MCF 10A (cell line): ENCODE measurements around the gene SEH1L. TPM values are rescaled to one million over a fixed set of nuclear protein-coding genes. Genes with fewer than 3 reads are reported as not detected.

Experiments used
- BruUV-seq: library from RNA; stranded (reverse); fragments of 400-500 nt; replicated peaks from 2 replicates; lab custom pipeline; 2021; lab: Mats Ljungman, UMichigan
- CTCF ChIA-PET: fragments of 300-600 bp; sonication (Branson Sonifier 250); formaldehyde crosslinking; extraction: SDS; loops from one replicate; lab custom pipeline; 2021; ENCODE audit warnings: antibody characterized with exemption, inconsistent platforms; lab: Yijun Ruan, JAX
- POLR2A ChIA-PET: fragments of 300-600, 350-650 bp; sonication (Branson Sonifier 250); formaldehyde crosslinking; extraction: SDS; loops from one replicate; lab custom pipeline; 2020; ENCODE audit warnings: antibody characterized with exemption, inconsistent platforms; lab: Yijun Ruan, JAX
- DNase-seq: peaks from one replicate; pipeline ENCODE4 v3.0.0-alpha.2; 2018; ENCODE audit not compliant: unreplicated experiment
- H3K27ac Mint-ChIP-seq: one replicate; pipeline ENCODE4 v1.8.0; 2022; ENCODE audit warnings: mild to moderate bottlenecking, low read depth, mixed read lengths; ENCODE audit not compliant: unreplicated experiment
- H3K27me3 Mint-ChIP-seq: one replicate; pipeline ENCODE4 v1.8.0; 2022; ENCODE audit warnings: mixed read lengths; ENCODE audit not compliant: insufficient read depth, unreplicated experiment
- H3K36me3 Mint-ChIP-seq: one replicate; pipeline ENCODE4 v1.8.0; 2022; ENCODE audit warnings: mild to moderate bottlenecking, moderate library complexity, mixed read lengths; ENCODE audit not compliant: insufficient read depth, unreplicated experiment
- H3K4me1 Mint-ChIP-seq: one replicate; pipeline ENCODE4 v1.8.0; 2022; ENCODE audit warnings: mixed read lengths; ENCODE audit not compliant: insufficient read depth, unreplicated experiment
- H3K4me3 Mint-ChIP-seq: one replicate; pipeline ENCODE4 v1.8.0; 2022; ENCODE audit warnings: mild to moderate bottlenecking, moderate library complexity, mixed read lengths; ENCODE audit not compliant: unreplicated experiment
- H3K9me3 Mint-ChIP-seq: one replicate; pipeline ENCODE4 v1.8.0; 2022; ENCODE audit warnings: mixed read lengths; ENCODE audit not compliant: unreplicated experiment
- CTCF ChIP-seq: fragments of 200-600 bp; IDR thresholded peaks from one replicate; pipeline ENCODE4 v1.8.0; 2022; ENCODE audit warnings: antibody characterized with exemption, mild to moderate bottlenecking; ENCODE audit not compliant: unreplicated experiment
- intact Hi-C: fragments of 100-400 bp; cut with micrococcal nuclease; formaldehyde crosslinking; loops from 2 replicates; pipeline ENCODE4 v1.14.1; 2022
- total RNA-seq: library from RNA; stranded (reverse); gene quantifications from 2 replicates; pipeline ENCODE4 v1.2.3, GENCODE V29; 2022

SEH1L gene
- total RNA-seq, 1 experiment from 2014 or later: 139 TPM

GRCh38 chr18:12991821-12992179 lies 44.0 kb downstream of the SEH1L start:
- POLR2A ChIA-PET: interaction anchor here (1.0 to 3.5 kb wide), 14 partner anchors 9 to 735 kb away, joined by 3 to 33 read pairs (median 8); partner anchors contain the start of genes AFG3L2, FAM210A, RNMT and SEH1L

GRCh38 chr18:12993439-12993838 lies 45.6 kb downstream of the SEH1L start:
- ChIA-PET POLR2A (interaction anchor here (1.2 to 2.2 kb wide), 2 partner anchors 45 to 732 kb away, joined by 3 to 6 read pairs; partner anchors contain the start of gene SEH1L), CTCF (interaction anchor here (0.8 to 1.2 kb wide), 2 partner anchors 11 to 21 kb away, joined by 3 read pairs; no protein-coding TSS in a partner anchor)
- no peak overlapping the region for H3K27ac Mint-ChIP-seq
- H3K9me3 Mint-ChIP-seq: no peaks in the 10 kb centered on the region
- DNase-seq: no peak
- peaks cover 28% of the 10 kb centered on the region for H3K4me1 Mint-ChIP-seq
- H3K36me3 Mint-ChIP-seq: peaks cover 12% of the 10 kb centered on the region
- intact Hi-C loops: loop anchor here (5.0 kb wide), 1 partner anchor 639 kb away; no protein-coding TSS in a partner anchor
- H3K27me3 Mint-ChIP-seq: no peaks in the 10 kb centered on the region
- no peak for TF ChIP-seq CTCF
- no TSS peak for BruUV-seq
- peak overlapping the region; percentile 99 for H3K4me3 Mint-ChIP-seq

More at GRCh38 chr18:12991821-12992179, 44.0 kb downstream of the SEH1L start:
- CTCF ChIA-PET: interaction anchor here (1.0 to 1.3 kb wide), 2 partner anchors 25 to 71 kb away, joined by 3 to 4 read pairs; no protein-coding TSS in a partner anchor
- Mint-ChIP-seq H3K4me1 (peaks cover 21% of the 10 kb centered on the region), H3K27me3 (no peaks in the 10 kb centered on the region), H3K4me3 (peak overlapping the region; percentile 99), H3K36me3 (peaks cover 15% of the 10 kb centered on the region), H3K27ac (peak overlapping the region; percentile 83), H3K9me3 (no peaks in the 10 kb centered on the region)
- no peak for TF ChIP-seq CTCF
- DNase-seq: no peak
- intact Hi-C loops: loop anchor here (5.0 kb wide), 1 partner anchor 641 kb away; no protein-coding TSS in a partner anchor
- no TSS peak for BruUV-seq

GRCh38 chr18:12995424-12995823 lies 47.6 kb downstream of the SEH1L start:
- Mint-ChIP-seq H3K27me3 (no peaks in the 10 kb centered on the region), H3K9me3 (no peaks in the 10 kb centered on the region), H3K4me1 (peaks cover 20% of the 10 kb centered on the region), H3K27ac (no peak overlapping the region), H3K36me3 (peaks cover 8% of the 10 kb centered on the region), H3K4me3 (no peak overlapping the region)
- BruUV-seq: no TSS peak
- ChIA-PET CTCF (interaction anchor here (0.9 to 1.7 kb wide), 2 partner anchors 9 to 22 kb away, joined by 4 read pairs; no protein-coding TSS in a partner anchor), POLR2A (no interaction called here)
- no peak for TF ChIP-seq CTCF
- DNase-seq: no peak
- intact Hi-C loops: no loop called here

- peaks cover 19% of the 10 kb centered on the region for H3K4me1 Mint-ChIP-seq
- no peak for TF ChIP-seq CTCF
- no peaks in the 10 kb centered on the region for H3K9me3 Mint-ChIP-seq
- DNase-seq: no peak
- H3K27ac Mint-ChIP-seq: no peak overlapping the region
- H3K36me3 Mint-ChIP-seq: peaks cover 4% of the 10 kb centered on the region
- H3K4me3 Mint-ChIP-seq: no peak overlapping the region
- BruUV-seq: no TSS peak
- intact Hi-C loops: no loop called here
- ChIA-PET POLR2A (no interaction called here), CTCF (interaction anchor here (0.7 to 1.7 kb wide), 3 partner anchors 8 to 26 kb away, joined by 3 to 4 read pairs (median 4); no protein-coding TSS in a partner anchor)
- no peaks in the 10 kb centered on the region for H3K27me3 Mint-ChIP-seq
Observed at GRCh38 chr18:12995952-12996477, 48.2 kb downstream of the SEH1L start.
